GM18520 (cell line): ENCODE data around the gene LYPD8.
"Not testable (repeated sequence)": the region's sequence is repeated elsewhere in the genome, so short reads cannot be mapped to it uniquely, and the experiment has no call there.

Experiments used
- ATAC-seq: cut with Tn5 transposase; IDR thresholded peaks from one replicate; pipeline ENCODE4 v1.9.1; 2021; ENCODE audit not compliant: unreplicated experiment

LYPD8 gene, protein sequence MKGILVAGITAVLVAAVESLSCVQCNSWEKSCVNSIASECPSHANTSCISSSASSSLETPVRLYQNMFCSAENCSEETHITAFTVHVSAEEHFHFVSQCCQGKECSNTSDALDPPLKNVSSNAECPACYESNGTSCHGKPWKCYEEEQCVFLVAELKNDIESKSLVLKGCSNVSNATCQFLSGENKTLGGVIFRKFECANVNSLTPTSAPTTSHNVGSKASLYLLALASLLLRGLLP

GRCh38 chr1:248755517-248755916 is at the start of gene LYPD8:
TSS of gene LYPD8 (minus strand) at chr1:248755759. CDS start at chr1:248751081, 4,678 bp downstream.
- no peak for ATAC-seq

DNA sequence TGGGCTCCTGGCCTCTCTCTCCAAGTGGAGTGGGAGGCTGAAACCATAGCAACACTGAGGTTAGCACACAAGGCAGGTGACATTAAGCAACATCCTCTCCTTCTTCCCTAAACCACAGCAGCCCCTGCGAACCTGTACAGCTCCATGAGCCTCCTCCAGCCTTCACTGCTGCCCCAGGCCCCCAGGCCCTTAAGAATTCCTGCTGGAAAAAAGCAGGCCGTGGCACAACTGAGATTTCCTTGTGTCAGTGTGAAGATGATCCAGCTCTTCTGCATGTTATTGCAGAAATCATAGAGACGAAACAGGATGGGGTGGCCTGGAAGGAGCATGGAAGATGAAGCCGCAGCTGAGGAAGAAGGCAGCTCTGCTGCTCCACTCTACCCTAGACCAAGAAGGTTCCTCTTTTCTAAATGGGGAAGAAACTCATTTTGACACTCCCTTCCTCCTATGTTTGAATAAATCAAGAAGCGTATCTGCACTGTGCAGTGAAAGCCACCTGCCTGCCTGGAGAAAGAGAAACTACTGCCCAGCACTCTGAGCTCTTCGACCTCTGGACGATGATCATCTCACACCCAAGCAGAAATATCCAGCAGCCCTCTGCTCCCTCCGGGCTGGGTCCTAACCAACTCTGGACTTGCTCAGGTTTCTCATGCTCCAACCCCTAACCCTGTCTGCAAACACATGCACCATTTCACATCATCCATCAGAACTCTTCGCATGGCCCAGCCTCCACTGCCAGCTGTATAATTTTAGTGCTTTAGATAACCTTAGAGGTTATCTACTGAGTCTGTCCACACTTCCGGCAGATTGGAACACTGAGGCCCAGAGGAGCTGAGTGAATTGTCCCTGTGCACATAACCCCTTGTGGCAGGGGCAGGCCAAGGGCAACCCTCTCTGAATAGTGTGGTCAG is 49.5 kb upstream of the LYPD8 start:
- ATAC-seq: peak; percentile 75

GRCh38 chr1:248803501-248803900 is 47.9 kb upstream of the LYPD8 start:
- ATAC-seq: not testable (repeated sequence)

DNA sequence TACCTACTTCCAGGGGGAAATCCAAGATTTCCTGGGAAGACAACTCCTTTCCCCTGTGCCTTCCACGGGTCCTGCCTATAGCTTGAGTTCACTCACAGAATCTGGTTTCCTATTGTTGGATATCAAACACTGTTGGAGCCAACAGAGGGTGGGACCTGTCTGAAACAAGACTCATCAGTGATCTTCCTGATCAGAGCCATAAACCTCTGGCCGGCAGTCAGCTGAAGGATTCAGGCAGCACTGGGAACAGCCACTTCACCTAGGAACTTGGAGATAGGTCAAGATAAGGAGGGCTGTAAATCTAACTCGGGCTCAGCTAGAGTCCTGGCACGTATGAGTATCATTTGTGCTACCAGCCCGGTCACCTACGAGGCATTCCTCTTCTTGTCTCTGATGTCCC is 46.9 kb upstream of the LYPD8 start:
- ATAC-seq: no peak

- peak; percentile 27 for ATAC-seq
Observed at GRCh38 chr1:248800459-248800858, 44.9 kb upstream of the LYPD8 start.

DNA sequence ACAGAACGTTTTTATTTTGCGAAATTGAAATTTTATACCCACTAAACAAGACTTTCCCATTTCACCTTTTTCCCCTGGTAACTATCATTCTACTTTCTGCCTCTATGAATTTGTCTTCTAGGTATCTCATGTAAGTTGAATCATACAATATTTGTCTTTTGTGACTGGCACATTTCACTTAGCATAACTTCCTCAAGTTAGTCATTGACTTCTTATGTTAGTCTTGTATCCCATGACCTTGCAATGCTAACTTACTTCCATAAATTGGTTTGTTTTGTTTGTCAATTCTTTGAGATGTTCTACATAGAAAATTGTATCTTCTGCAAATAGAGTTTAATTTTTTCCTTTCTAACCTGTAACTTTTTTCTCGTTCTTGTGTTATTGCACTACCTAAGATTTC is 43.2 kb upstream of the LYPD8 start:
- no peak for ATAC-seq

DNA sequence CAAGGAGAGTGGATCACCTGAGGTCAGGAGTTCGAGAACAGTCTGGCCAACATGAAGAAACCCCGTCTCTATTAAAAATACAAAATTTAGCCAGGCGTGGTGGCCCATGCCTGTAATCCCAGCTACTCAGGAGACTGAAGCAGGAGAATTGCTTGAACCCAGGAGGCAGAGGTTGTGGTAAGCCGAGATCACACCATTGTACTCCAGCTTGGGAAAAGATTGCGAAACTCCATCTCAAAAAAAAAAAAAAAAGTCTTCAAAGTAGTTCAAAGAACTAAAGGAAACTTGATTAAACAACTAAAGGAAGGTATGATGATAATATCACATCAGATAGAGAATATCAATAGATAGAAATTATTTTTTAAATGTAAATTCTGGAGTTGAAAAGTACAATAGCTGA is 39.1 kb upstream of the LYPD8 start:
- ATAC-seq: not testable (repeated sequence)

GRCh38 chr1:248793592-248793991 is 38.0 kb upstream of the LYPD8 start:
- peak; percentile 95 for ATAC-seq

DNA sequence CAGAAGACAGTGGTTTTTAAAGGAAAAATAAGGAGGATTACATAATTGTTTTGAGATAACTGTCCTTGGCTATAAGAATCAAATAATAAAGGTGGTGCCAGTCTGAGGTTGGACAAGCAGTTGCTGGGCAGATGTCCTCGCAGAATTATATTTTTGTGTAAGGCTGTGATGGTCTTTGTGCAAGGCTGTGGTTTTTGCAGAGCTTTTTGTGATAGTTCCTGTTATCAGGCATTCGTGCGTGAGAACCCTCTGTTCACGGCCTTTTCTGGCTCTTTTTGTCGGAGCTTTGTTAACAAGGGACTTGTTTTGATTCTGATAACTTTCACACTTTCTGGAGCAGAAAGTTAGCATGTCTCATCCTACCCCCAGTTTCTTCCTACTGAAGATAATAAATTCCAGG is 36.8 kb upstream of the LYPD8 start:
- no peak for ATAC-seq

DNA sequence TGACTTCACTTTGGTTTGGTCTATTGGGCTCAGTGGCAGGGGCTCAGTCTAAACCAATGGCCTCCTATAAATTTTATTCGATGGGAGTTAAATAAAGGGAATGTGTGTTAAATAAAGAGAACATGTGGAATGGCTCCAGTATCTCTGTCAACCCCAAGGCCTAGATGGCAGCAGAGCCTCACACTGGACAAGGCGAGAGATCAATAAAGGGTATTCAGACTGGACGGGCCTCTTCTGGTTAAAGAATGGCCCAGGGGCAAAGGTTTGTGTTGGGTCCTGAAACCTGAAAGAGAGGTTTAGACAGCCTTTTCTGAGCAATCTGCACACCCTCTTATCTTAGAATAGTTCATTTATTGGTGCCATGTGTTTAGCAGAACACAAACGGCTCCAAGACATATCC is 35.5 kb upstream of the LYPD8 start:
- ATAC-seq: no peak

DNA sequence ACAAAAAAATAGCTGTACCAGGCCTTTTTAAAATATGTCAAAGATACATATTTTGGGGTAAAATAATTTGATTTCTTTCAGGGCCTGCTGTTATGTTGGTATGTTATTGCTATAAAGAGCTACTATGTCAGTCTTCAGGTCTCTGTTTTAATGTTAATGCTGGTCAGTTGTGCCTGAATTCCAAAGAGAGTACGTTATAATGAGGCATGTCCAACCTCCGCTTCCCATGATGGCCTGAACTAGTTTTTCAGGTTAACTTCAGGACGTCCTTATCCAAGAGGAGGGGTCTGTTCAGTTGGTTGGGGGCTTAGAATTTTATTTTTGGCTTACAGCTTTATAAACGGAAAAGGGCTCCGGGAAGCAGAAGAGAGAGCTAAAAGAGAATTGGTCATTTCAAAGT is 34.9 kb upstream of the LYPD8 start:
- ATAC-seq: no peak

GRCh38 chr1:248789337-248789736 is 33.8 kb upstream of the LYPD8 start:
- ATAC-seq: not testable (repeated sequence)

- no peak for ATAC-seq
Observed at GRCh38 chr1:248788327-248788726, 32.8 kb upstream of the LYPD8 start.

DNA sequence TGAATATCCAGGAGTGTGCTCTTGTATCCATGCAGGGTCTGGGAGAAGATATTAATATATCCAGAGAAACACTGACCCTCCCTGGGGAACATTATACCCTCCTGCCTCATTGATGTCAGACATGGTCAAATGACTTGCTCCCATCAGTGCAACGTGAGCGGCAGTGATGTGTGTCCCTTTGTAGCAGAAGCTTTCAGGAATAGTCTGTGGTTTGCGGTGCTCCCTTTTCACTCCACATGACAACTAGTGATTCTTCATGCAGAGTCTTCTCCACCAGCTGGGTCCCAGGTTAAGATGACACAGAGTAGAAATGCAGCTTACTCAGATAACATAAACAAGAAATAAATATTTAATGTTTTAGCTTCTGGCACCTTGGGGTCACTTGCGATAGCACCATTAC is 31.9 kb upstream of the LYPD8 start:
- ATAC-seq: no peak

- ATAC-seq: peak; percentile 96
Observed at GRCh38 chr1:248786156-248786555, 30.6 kb upstream of the LYPD8 start.

- ATAC-seq: no peak
Observed at GRCh38 chr1:248783367-248783766, 27.8 kb upstream of the LYPD8 start.

- no peak for ATAC-seq
Observed at GRCh38 chr1:248782416-248783141, 27.0 kb upstream of the LYPD8 start.

DNA sequence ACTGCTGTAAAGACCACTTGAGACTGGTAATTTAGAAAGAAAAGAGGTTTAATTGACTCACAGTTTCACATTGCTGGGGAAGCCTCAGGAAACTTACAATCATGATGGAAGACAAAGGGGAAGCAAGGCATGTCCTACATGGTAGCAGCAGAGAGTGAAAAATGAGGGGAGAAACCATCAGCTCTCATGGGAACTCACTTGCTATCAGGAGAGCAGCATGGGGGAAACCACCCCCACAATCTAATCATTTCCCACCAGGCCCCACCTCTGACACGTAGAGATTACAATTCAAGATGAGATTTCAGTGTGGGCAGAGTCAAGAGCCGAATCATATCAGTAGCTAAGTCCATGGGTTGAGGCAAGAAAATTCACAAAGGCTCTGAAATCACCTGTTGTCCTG is 23.8 kb upstream of the LYPD8 start:
- no peak for ATAC-seq

- ATAC-seq: no peak
Observed at GRCh38 chr1:248778906-248779305, 23.3 kb upstream of the LYPD8 start.

DNA sequence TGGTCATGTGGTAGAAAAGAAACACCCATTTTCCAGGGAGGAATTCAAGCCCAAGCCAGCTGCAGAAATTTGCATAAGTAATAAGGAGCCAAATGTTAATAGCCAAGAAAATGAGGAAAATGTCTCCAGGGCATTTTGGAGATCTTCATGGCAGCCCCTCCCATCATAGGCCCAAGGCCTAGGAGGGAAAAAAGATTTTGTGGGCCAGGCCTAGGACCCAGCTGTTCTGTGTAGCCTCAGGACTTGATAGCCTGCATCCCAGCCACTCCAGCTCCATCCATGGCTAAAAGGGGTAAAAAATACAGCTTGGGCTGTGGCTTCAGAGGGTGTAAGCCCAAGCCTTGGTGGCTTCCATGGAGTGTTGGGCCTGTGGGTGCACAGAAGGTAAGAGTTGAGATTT is 21.4 kb upstream of the LYPD8 start:
- no peak for ATAC-seq

DNA sequence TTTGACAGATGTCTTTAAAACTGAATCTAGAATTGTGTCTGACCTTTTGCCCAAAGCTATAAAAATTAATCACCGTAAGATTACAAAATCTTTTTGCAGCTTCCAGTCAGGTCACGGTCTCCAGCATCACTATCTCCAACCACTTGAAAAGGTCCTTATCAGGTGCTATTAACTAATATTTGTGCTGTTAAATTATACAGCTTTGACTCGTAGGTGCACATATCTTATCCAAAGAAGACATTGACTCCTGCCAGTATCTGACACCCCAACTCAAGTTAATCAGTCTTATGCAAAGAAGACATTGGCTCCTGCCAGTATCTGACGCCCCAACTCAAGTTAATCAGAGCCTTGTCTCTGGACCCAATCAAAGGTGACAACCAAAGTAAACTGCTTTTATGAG is 19.9 kb upstream of the LYPD8 start:
- ATAC-seq: no peak

GRCh38 chr1:248759644-248760043 is 4.1 kb upstream of the LYPD8 start:
- ATAC-seq: no peak
